ENCODE data around the gene FAM120A.

The FAM120A gene

GRCh38 chr9:93560991-93561390 is 109.5 kb downstream of the FAM120A start:
- DNase-seq (ENCODE audit: low read depth in 2 of 2), result no peak

- no peak for DNase-seq (ENCODE audit: low read depth in 2 of 2)
These were observed 110.7 kb downstream of the FAM120A start for GRCh38 chr9:93562157-93562556.

GRCh38 chr9:93565089-93565488 is 113.6 kb downstream of the FAM120A start:
- DNase-seq (ENCODE audit: low read depth in 2 of 2), result no peak

GRCh38 chr9:93566408-93567270 is 115.2 kb downstream of the FAM120A start:
- DNase-seq (ENCODE audit: low read depth in 2 of 2), result peak; percentile 99

- no peak for DNase-seq (ENCODE audit: low read depth in 2 of 2)
These were observed 115.9 kb downstream of the FAM120A start for GRCh38 chr9:93567271-93567959.

- no peak for DNase-seq (ENCODE audit: low read depth in 2 of 2)
These were observed 116.7 kb downstream of the FAM120A start for GRCh38 chr9:93568169-93568568.

GRCh38 chr9:93569621-93570174 is 118.2 kb downstream of the FAM120A start:
- DNase-seq (ENCODE audit: low read depth in 2 of 2), result no peak

- no peak for DNase-seq (ENCODE audit: low read depth in 2 of 2)
These were observed 120.7 kb downstream of the FAM120A start for GRCh38 chr9:93572221-93572620.

- DNase-seq (ENCODE audit: low read depth in 2 of 2), result no peak
These were observed 121.4 kb downstream of the FAM120A start for GRCh38 chr9:93572636-93573515.

- no peak for DNase-seq (ENCODE audit: low read depth in 2 of 2)
These were observed 122.0 kb downstream of the FAM120A start for GRCh38 chr9:93573516-93573828.

- DNase-seq (ENCODE audit: low read depth in 2 of 2), result no peak
These were observed 122.8 kb downstream of the FAM120A start for GRCh38 chr9:93574091-93574899.

- DNase-seq (ENCODE audit: low read depth in 2 of 2), result no peak
These were observed 123.7 kb downstream of the FAM120A start for GRCh38 chr9:93574900-93575795.

GRCh38 chr9:93575796-93576257 is 124.3 kb downstream of the FAM120A start:
- peak; percentile 20 to 31 for DNase-seq (ENCODE audit: low read depth in 2 of 2)

GRCh38 chr9:93576258-93577077 is 125.0 kb downstream of the FAM120A start, which contains the start of gene PHF2:
PHF2 (plus strand) TSS chr9:93576584; CDS start chr9:93576774, 190 bp downstream.
- DNase-seq (ENCODE audit: low read depth in 2 of 2), result no peak

- no peak for DNase-seq (ENCODE audit: low read depth in 2 of 2)
These were observed 125.8 kb downstream of the FAM120A start for GRCh38 chr9:93577078-93577974.

GRCh38 chr9:93577975-93578682 is 126.6 kb downstream of the FAM120A start:
- no peak for DNase-seq (ENCODE audit: low read depth in 2 of 2)

GRCh38 chr9:93578844-93579243 is 127.4 kb downstream of the FAM120A start:
- no peak for DNase-seq (ENCODE audit: low read depth in 2 of 2)

Data from stimulated activated CD8-positive, alpha-beta memory T cell treated with anti-CD3 and anti-CD28 coated beads, Interleukin-7, amount 100 ng/mL, for 1 hour (primary cell).